Fibroblast of mammary gland (primary cell): ENCODE data around the gene CRYBA2.

ENCODE experiments used
- DNase-seq: peaks from one replicate; pipeline ENCODE4 v3.0.0-alpha.2; 2010; ENCODE audit warnings: low read depth
- H3K4me3 ChIP-seq: 2 replicates; pipeline ENCODE4 v1.5.1; 2011; ENCODE audit warnings: low read depth, mild to moderate bottlenecking, low read length, moderate library complexity; ENCODE audit not compliant: control insufficient read depth
- CTCF ChIP-seq: conservative IDR thresholded peaks from 2 replicates; pipeline ENCODE4 v1.5.1; 2011; ENCODE audit warnings: low read depth, low read length, inconsistent platforms; ENCODE audit not compliant: control insufficient read depth, insufficient read depth

The CRYBA2 gene

GRCh38 chr2:218999881-219000568 is 6.8 kb upstream of the CRYBA2 start:
- no peak for DNase-seq
- no peak overlapping the region for H3K4me3 ChIP-seq
- no peak for TF ChIP-seq CTCF

GRCh38 chr2:218999021-218999880 is 6.0 kb upstream of the CRYBA2 start:
- TF ChIP-seq CTCF = no peak
- no peak overlapping the region for H3K4me3 ChIP-seq
- no peak for DNase-seq

- no peak for TF ChIP-seq CTCF
- no peak overlapping the region for H3K4me3 ChIP-seq
- DNase-seq = peak; percentile 16
These were observed 5.3 kb upstream of the CRYBA2 start for GRCh38 chr2:218998414-218999002.

- no peak for TF ChIP-seq CTCF
- no peak for DNase-seq
- H3K4me3 ChIP-seq = no peak overlapping the region
These were observed 4.5 kb upstream of the CRYBA2 start for GRCh38 chr2:218997731-218998130.

- no peak for DNase-seq
- TF ChIP-seq CTCF = no peak
These were observed 3.7 kb upstream of the CRYBA2 start for GRCh38 chr2:218996937-218997336.

GRCh38 chr2:218995972-218996711 is 2.9 kb upstream of the CRYBA2 start:
- peak overlapping the region; percentile 39 for H3K4me3 ChIP-seq
- DNase-seq = peak; percentile 88
- TF ChIP-seq CTCF = peak; percentile 72

More at GRCh38 chr2:218996937-218997336, 3.7 kb upstream of the CRYBA2 start:
- H3K4me3 ChIP-seq = no peak overlapping the region
